ENCODE measurements around the gene DARS1.

Gene DARS1

GRCh38 chr2:136032192-136032591 is 46.8 kb upstream of the DARS1 start:
- Histone ChIP-seq H3K27ac (ENCODE audit: low read depth, low read length) (no peak overlapping the region), H3K4me3 (ENCODE audit: insufficient read depth, low read length, poor library complexity, severe bottlenecking) (no peak overlapping the region), H3K4me2 (ENCODE audit: low read depth, low read length, poor library complexity, severe bottlenecking) (no peak overlapping the region), H4K20me1 (ENCODE audit: low read depth, low read length) (no peaks in the 10 kb centered on the region), H3K27me3 (ENCODE audit: low read length) (no peaks in the 10 kb centered on the region), H3K36me3 (ENCODE audit: low read length) (no peaks in the 10 kb centered on the region), H2AFZ (ENCODE audit: low read depth, low read length, severe bottlenecking) (no peak overlapping the region), H3K9me3 (ENCODE audit: insufficient read depth, low read length) (no peaks in the 10 kb centered on the region), H3K9me2 (replicated peaks; ENCODE audit: insufficient read depth, low read length) (no peaks in the 10 kb centered on the region), H3F3A (ENCODE audit: insufficient read depth) (no peaks in the 10 kb centered on the region), H3K9ac (ENCODE audit: low read length) (no peak overlapping the region), H3K79me2 (ENCODE audit: insufficient read depth, low read length) (no peaks in the 10 kb centered on the region)
- no peak for TF ChIP-seq EZH2phosphoT487 (conservative IDR thresholded peaks at IDR 0.05; ENCODE audit: low read length)
- no peak for TF ChIP-seq CTCF (IDR thresholded peaks at IDR 0.05; ENCODE audit: insufficient read depth, low read length, poor library complexity, severe bottlenecking)

DNA sequence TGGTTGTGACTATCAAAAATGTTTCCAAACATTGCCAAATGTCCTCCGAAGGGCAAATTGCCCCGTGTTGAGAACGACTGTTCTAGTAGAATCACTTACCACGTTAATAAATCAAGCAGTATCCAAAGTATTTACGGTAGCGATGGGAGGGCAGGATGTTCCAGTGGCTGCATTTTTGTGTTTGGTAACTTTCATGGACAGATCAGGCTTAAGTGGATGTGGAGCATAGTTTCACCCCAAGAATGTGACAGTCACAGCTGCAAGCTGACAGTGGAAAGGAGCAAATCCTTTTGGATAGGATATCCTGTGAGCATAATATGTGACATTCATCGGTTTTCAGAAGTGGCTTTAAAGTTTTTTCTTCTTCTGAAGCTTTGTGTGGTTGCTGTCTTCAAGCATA is 46.3 kb upstream of the DARS1 start:
- H3K4me3 ChIP-seq (ENCODE audit: insufficient read depth, low read length, poor library complexity, severe bottlenecking), result no peak overlapping the region
- H2AFZ ChIP-seq (ENCODE audit: low read depth, low read length, severe bottlenecking), result no peak overlapping the region
- no peak for TF ChIP-seq EZH2phosphoT487 (conservative IDR thresholded peaks at IDR 0.05; ENCODE audit: low read length)
- TF ChIP-seq CTCF (IDR thresholded peaks at IDR 0.05; ENCODE audit: insufficient read depth, low read length, poor library complexity, severe bottlenecking), result no peak
- H3K36me3 ChIP-seq (ENCODE audit: low read length), result no peaks in the 10 kb centered on the region
- no peaks in the 10 kb centered on the region for H3K9me3 ChIP-seq (ENCODE audit: insufficient read depth, low read length)
- H3K27ac ChIP-seq (ENCODE audit: low read depth, low read length), result no peak overlapping the region
- no peaks in the 10 kb centered on the region for H3K9me2 ChIP-seq (replicated peaks; ENCODE audit: insufficient read depth, low read length)
- H4K20me1 ChIP-seq (ENCODE audit: low read depth, low read length), result no peaks in the 10 kb centered on the region
- no peaks in the 10 kb centered on the region for H3K27me3 ChIP-seq (ENCODE audit: low read length)
- H3F3A ChIP-seq (ENCODE audit: insufficient read depth), result no peaks in the 10 kb centered on the region
- no peaks in the 10 kb centered on the region for H3K79me2 ChIP-seq (ENCODE audit: insufficient read depth, low read length)
- H3K9ac ChIP-seq (ENCODE audit: low read length), result no peak overlapping the region
- H3K4me2 ChIP-seq (ENCODE audit: low read depth, low read length, poor library complexity, severe bottlenecking), result no peak overlapping the region

DNA sequence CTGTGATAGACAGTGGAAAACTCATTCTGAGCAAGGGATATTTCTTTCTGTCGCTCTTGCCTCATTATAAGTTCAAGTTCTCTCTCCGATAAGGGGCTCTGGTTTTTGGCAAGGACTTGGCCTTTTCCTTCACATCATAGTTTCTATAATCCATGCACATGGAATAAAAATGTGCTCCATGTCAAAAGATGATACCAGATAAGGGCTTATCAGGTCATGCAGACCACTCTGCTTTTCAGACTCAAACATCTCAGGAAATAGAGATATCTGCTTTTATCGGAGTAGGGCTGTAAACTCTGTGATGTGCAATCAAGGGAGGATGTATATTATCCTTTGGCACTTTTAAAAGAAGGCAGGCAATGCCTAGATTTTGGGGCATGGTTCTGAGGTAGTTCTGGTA is 45.0 kb upstream of the DARS1 start:
- no peak overlapping the region for H3K27ac ChIP-seq (ENCODE audit: low read depth, low read length)
- H3K27me3 ChIP-seq (ENCODE audit: low read length), result no peaks in the 10 kb centered on the region
- no peaks in the 10 kb centered on the region for H3K9me3 ChIP-seq (ENCODE audit: insufficient read depth, low read length)
- no peaks in the 10 kb centered on the region for H3K9me2 ChIP-seq (replicated peaks; ENCODE audit: insufficient read depth, low read length)
- no peak overlapping the region for H3K4me3 ChIP-seq (ENCODE audit: insufficient read depth, low read length, poor library complexity, severe bottlenecking)
- no peaks in the 10 kb centered on the region for H4K20me1 ChIP-seq (ENCODE audit: low read depth, low read length)
- no peak overlapping the region for H3K4me2 ChIP-seq (ENCODE audit: low read depth, low read length, poor library complexity, severe bottlenecking)
- H3K36me3 ChIP-seq (ENCODE audit: low read length), result no peaks in the 10 kb centered on the region
- TF ChIP-seq CTCF (IDR thresholded peaks at IDR 0.05; ENCODE audit: insufficient read depth, low read length, poor library complexity, severe bottlenecking) (no peak), EZH2phosphoT487 (conservative IDR thresholded peaks at IDR 0.05; ENCODE audit: low read length) (no peak)
- no peak overlapping the region for H2AFZ ChIP-seq (ENCODE audit: low read depth, low read length, severe bottlenecking)
- no peaks in the 10 kb centered on the region for H3F3A ChIP-seq (ENCODE audit: insufficient read depth)
- no peak overlapping the region for H3K9ac ChIP-seq (ENCODE audit: low read length)
- no peaks in the 10 kb centered on the region for H3K79me2 ChIP-seq (ENCODE audit: insufficient read depth, low read length)

GRCh38 chr2:136029149-136029548 is 43.7 kb upstream of the DARS1 start:
- no peaks in the 10 kb centered on the region for H4K20me1 ChIP-seq (ENCODE audit: low read depth, low read length)
- no peaks in the 10 kb centered on the region for H3K79me2 ChIP-seq (ENCODE audit: insufficient read depth, low read length)
- no peak overlapping the region for H3K9ac ChIP-seq (ENCODE audit: low read length)
- no peak overlapping the region for H3K4me2 ChIP-seq (ENCODE audit: low read depth, low read length, poor library complexity, severe bottlenecking)
- H3K27ac ChIP-seq (ENCODE audit: low read depth, low read length), result no peak overlapping the region
- H3K9me2 ChIP-seq (replicated peaks; ENCODE audit: insufficient read depth, low read length), result no peaks in the 10 kb centered on the region
- H3K27me3 ChIP-seq (ENCODE audit: low read length), result no peaks in the 10 kb centered on the region
- no peaks in the 10 kb centered on the region for H3F3A ChIP-seq (ENCODE audit: insufficient read depth)
- H3K36me3 ChIP-seq (ENCODE audit: low read length), result no peaks in the 10 kb centered on the region
- H2AFZ ChIP-seq (ENCODE audit: low read depth, low read length, severe bottlenecking), result no peak overlapping the region
- TF ChIP-seq CTCF (IDR thresholded peaks at IDR 0.05; ENCODE audit: insufficient read depth, low read length, poor library complexity, severe bottlenecking) (no peak), EZH2phosphoT487 (conservative IDR thresholded peaks at IDR 0.05; ENCODE audit: low read length) (no peak)
- no peaks in the 10 kb centered on the region for H3K9me3 ChIP-seq (ENCODE audit: insufficient read depth, low read length)
- H3K4me3 ChIP-seq (ENCODE audit: insufficient read depth, low read length, poor library complexity, severe bottlenecking), result no peak overlapping the region

Data from SU-DHL-6 (cell line).